Adrenal gland (tissue), 12 donors: ENCODE results near the gene CBLL1. TPM values are rescaled to one million over a fixed set of nuclear protein-coding genes. Genes with fewer than 3 reads are reported as not detected.

Experiments used
- DNase-seq, 7 donors: peaks; one replicate each; pipeline ENCODE4 v3.0.0-alpha.2; 2019 to 2020
- H3K27ac ChIP-seq, 5 donors: fragments of 200-600 bp; sonication (generic) in 4 of 5; 1 replicate in 3 of 5; 2 replicates in 2 of 5; pipeline versions ENCODE4 v1.5.1 to v1.8.0; 2016 to 2020; ENCODE audit warnings: mild to moderate bottlenecking in 1 of 5
- H3K27me3 ChIP-seq: fragments of 200-600 bp; 2 replicates; pipeline ENCODE4 v1.8.0; 2021
- H3K36me3 ChIP-seq, 2 donors: fragments of 200-600 bp; replicated peaks in 1 of 2; 1 replicate in 1 of 2; 2 replicates in 1 of 2; pipeline versions ENCODE4 v1.5.1 to v1.8.0; 2018 to 2022
- H3K4me1 ChIP-seq, 2 donors: fragments of 200-600 bp; replicated peaks in 1 of 2; 1 replicate in 1 of 2; 2 replicates in 1 of 2; pipeline versions ENCODE4 v1.5.1 to v1.8.0; 2018 to 2021
- H3K4me3 ChIP-seq, 4 donors: fragments of 200-600 bp; sonication (generic) in 3 of 4; one replicate each; pipeline ENCODE4 v1.5.1; 2016 to 2018
- H3K9me3 ChIP-seq, 3 donors: fragments of 200-600 bp; sonication (generic) in 1 of 3; replicated peaks in 1 of 3; 1 replicate in 2 of 3; 2 replicates in 1 of 3; pipeline versions ENCODE4 v1.5.1 to v1.8.0; 2016 to 2021
- POLR2A ChIP-seq, 2 donors: fragments of 450-650 bp; IDR thresholded peaks; one replicate each; pipeline ENCODE4 v1.6.1; 2017; ENCODE audit warnings: antibody characterized with exemption in 2 of 2, mild to moderate bottlenecking in 2 of 2, moderate library complexity in 1 of 2
- WGBS, 4 donors: extraction: QIAGEN DNeasy Blood & Tissue Kit in 2 of 4; methylation state at CpG; one replicate each; pipeline versions ENCODE4 v1.1.5 to v1.1.7; 2013 to 2017; 5-methylcytosine and 5-hydroxymethylcytosine counted together
- intact Hi-C, 2 donors: fragments of 100-400 bp; cut with DNase I; formaldehyde crosslinking; loops; one replicate each; pipeline versions ENCODE4 v1.14.1 to v1.15.0; 2022 to 2023
- polyA plus RNA-seq, 3 donors: library from polyadenylated mRNA; stranded (reverse); fragments of 200-250 nt in 2 of 3; fragments of 350-450 nt in 1 of 3; fragmentation: Illumina TruSeq in 1 of 3; extraction: RNeasy Lipid Tissue Mini Kit (QIAGEN cat#74804) in 1 of 3; gene quantifications; one replicate each; pipeline ENCODE4 v1.2.3, GENCODE V29; 2013 to 2014
- total RNA-seq, 9 donors: library from RNA; depleted of rRNA in 4 of 9; stranded (reverse); fragments of >200 nt in 4 of 9; fragments of 120-200 nt in 1 of 9; fragmentation: NEBNext Ultra II Directional in 1 of 9; extraction: Animal tissue kit (Norgen Biotek cat#: 25700) in 1 of 9; gene quantifications; one replicate each; pipeline versions ENCODE4 v1.1.0 to v1.2.4, GENCODE V29; 2013 to 2023
- TF ChIP-seq, protein P1 (sequence below), 6 experiments: fragments of 450-650 bp in 4 of 6; fragments of 200-600 bp in 2 of 6; sonication (generic) in 1 of 6; IDR thresholded peaks; 1 replicate in 5 of 6; 2 replicates in 1 of 6; pipeline versions ENCODE4 v1.5.1 to v1.8.0; 2016 to 2021; ENCODE audit warnings: antibody characterized with exemption in 6 of 6, mild to moderate bottlenecking in 2 of 6, moderate library complexity in 1 of 6
- donor health status: healthy with polysubstance abuse.
- donor health status: Bipolar disorder and iron deficiency.
- donor health status: DM: yes; HTN: yes; CAD: no.
- donor health status: DM: no; HTN: no; CAD: no.
- donor health status: DM: no; HTN: no; CAD: no.
- donor health status: DM: yes; HTN: yes; CAD: no.

Gene CBLL1
- total and polyA plus RNA-seq, 12 donors: 4.0 to 34.1 (median 19.8) TPM

DNA sequence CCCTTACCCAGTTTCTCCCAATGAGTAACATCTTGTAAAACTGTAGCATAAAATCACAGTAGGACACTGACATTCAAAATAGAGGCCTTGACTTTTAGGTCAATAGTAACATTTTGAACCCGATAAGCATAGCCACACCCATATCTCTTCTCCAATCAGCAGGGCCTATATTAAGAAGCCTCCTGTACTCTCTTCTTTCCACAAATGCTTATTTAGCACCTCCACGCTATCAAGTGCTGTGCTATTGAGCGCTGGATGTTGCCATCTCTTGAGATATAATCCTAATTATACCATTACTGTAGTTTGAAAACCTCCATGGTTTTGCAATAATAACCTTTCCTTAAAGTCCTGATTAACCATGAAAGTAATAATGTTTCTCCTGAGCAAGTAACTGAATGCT is 40.1 kb upstream of the CBLL1 start:
- Histone ChIP-seq H3K36me3 (no peaks in the 10 kb centered on the region), H3K4me3 (no peak overlapping the region), H3K9me3 (no peaks in the 10 kb centered on the region), H3K27me3 (no peaks in the 10 kb centered on the region), H3K4me1 (no peaks in the 10 kb centered on the region), H3K27ac (no peak overlapping the region)
- DNase-seq: no peak
- intact Hi-C loops: no loop called here
- 49 to 86% (median 66%) methylated on average over 3 of the region's 3 CpGs for WGBS, 4 donors
- TF ChIP-seq POLR2A (IDR thresholded peaks at IDR 0.05): no peak
- TF ChIP-seq, protein P1, sequence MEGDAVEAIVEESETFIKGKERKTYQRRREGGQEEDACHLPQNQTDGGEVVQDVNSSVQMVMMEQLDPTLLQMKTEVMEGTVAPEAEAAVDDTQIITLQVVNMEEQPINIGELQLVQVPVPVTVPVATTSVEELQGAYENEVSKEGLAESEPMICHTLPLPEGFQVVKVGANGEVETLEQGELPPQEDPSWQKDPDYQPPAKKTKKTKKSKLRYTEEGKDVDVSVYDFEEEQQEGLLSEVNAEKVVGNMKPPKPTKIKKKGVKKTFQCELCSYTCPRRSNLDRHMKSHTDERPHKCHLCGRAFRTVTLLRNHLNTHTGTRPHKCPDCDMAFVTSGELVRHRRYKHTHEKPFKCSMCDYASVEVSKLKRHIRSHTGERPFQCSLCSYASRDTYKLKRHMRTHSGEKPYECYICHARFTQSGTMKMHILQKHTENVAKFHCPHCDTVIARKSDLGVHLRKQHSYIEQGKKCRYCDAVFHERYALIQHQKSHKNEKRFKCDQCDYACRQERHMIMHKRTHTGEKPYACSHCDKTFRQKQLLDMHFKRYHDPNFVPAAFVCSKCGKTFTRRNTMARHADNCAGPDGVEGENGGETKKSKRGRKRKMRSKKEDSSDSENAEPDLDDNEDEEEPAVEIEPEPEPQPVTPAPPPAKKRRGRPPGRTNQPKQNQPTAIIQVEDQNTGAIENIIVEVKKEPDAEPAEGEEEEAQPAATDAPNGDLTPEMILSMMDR (IDR thresholded peaks at IDR 0.05): no peak

DNA sequence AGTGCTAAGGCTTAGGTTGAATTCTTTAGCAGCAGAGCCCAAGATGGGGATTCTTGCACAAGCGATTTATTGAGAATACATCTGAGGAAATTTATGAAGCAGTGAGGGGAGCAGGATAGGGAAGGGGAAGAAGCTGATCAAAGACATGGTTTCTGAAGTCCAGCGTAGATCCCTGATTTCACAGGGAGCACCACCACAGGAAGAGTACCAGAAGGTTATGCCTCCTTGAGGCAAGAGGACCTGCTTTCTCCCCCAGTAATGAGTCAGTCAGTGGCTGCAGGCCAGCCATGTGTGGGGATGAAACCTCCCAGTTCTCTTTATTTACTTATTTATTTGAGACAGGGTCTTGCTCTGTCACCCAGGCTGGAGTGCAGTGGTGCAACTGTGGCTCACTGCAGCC is 35.0 kb upstream of the CBLL1 start:
- Histone ChIP-seq H3K27me3 (no peaks in the 10 kb centered on the region), H3K36me3 (no peaks in the 10 kb centered on the region), H3K4me3 (no peak overlapping the region), H3K4me1 (no peaks in the 10 kb centered on the region), H3K27ac (no peak overlapping the region), H3K9me3 (no peaks in the 10 kb centered on the region)
- DNase-seq: no peak
- intact Hi-C loops: no loop called here
- no peak for TF ChIP-seq POLR2A (IDR thresholded peaks at IDR 0.05)
- TF ChIP-seq, protein P1 (IDR thresholded peaks at IDR 0.05): no peak
- 88 to 100% (median 94%) methylated on average over 2 of the region's 2 CpGs for WGBS, 4 donors

DNA sequence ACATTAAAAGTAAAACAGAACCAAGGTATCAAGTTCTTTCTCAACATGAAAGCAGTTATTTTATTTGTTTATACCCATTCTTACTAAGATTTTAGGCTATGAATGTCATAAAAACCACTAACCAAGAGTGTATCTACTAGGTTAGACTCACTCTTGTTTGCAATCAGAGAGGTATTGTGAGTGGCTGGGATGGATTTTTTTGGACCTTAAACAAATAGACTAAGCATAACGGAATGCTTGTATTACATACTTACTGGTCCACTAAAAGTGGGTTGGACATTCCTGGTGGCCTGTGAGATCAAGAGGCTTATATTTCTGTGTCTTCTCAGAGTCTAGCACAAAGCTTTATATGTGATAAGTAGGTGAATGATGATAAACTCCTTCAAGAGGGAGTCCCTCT is 32.6 kb upstream of the CBLL1 start:
- Histone ChIP-seq H3K4me3 (no peak overlapping the region), H3K9me3 (no peaks in the 10 kb centered on the region), H3K27ac (no peak overlapping the region), H3K27me3 (no peaks in the 10 kb centered on the region), H3K36me3 (no peaks in the 10 kb centered on the region), H3K4me1 (no peaks in the 10 kb centered on the region)
- no peak for TF ChIP-seq POLR2A (IDR thresholded peaks at IDR 0.05)
- TF ChIP-seq, protein P1 (IDR thresholded peaks at IDR 0.05): no peak
- intact Hi-C loops: no loop called here
- no peak for DNase-seq
- 63 to 88% (median 72%) methylated on average over 1 of the region's 1 CpG for WGBS, 4 donors

DNA sequence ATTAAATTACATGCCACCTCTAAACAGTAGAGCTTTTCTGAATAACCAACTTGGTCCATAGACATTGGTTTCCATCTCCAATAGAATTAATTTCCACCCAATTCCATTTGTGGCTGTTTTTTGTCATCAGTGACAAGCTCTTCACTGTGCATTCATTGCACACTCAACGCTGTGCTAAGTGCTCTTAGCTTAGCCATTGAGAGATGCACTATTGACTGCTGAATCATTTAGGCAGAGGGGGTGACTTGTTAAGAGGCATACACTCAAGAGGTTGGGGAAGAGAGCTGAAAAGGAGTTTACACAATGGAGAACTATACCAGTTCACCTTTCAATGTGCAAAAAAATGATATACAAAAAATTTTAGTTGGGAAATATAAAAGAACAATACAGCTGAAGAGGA is 31.9 kb upstream of the CBLL1 start:
- intact Hi-C loops: no loop called here
- H3K27me3 ChIP-seq: no peaks in the 10 kb centered on the region
- 80 to 89% (median 86%) methylated on average over 1 of the region's 1 CpG for WGBS, 4 donors
- H3K4me3 ChIP-seq: no peak overlapping the region
- H3K27ac ChIP-seq: no peak overlapping the region
- no peaks in the 10 kb centered on the region for H3K9me3 ChIP-seq
- TF ChIP-seq, protein P1 (IDR thresholded peaks at IDR 0.05): no peak
- no peak for TF ChIP-seq POLR2A (IDR thresholded peaks at IDR 0.05)
- H3K4me1 ChIP-seq: no peaks in the 10 kb centered on the region
- no peak for DNase-seq
- no peaks in the 10 kb centered on the region for H3K36me3 ChIP-seq
